Right lung (tissue), 5 donors: ENCODE measurements around the gene PPP1R1B. TPM values are rescaled to one million over a fixed set of nuclear protein-coding genes. Genes with fewer than 3 reads are reported as not detected.

Experiments
- DNase-seq, 2 donors: peaks; one replicate each; pipeline ENCODE4 v3.0.0-alpha.2; 2013
- polyA plus RNA-seq, 5 donors: library from polyadenylated mRNA; unstranded; fragments of 120-200 nt; gene quantifications; one replicate each; pipeline versions ENCODE4 v1.2.1 to v1.2.3, GENCODE V29; 2013; ENCODE audit warnings: inconsistent platforms in 1 of 5, low replicate concordance in 1 of 5; ENCODE audit not compliant: insufficient read length in 5 of 5, insufficient read depth in 1 of 5

PPP1R1B gene
- polyA plus RNA-seq, 5 donors = 48.3 to 68.1 (median 60.1) TPM

- DNase-seq = no peak
These were observed 51.8 kb downstream of the PPP1R1B start for GRCh38 chr17:39678340-39679116.

- no peak for DNase-seq
These were observed 52.9 kb downstream of the PPP1R1B start for GRCh38 chr17:39679521-39680192.

GRCh38 chr17:39683295-39683939, 56.7 kb downstream of the PPP1R1B start:
- DNase-seq = no peak

- no peak for DNase-seq
These were observed 57.8 kb downstream of the PPP1R1B start for GRCh38 chr17:39684369-39685192.

Other genes starting within 250 kb of the PPP1R1B start
- 10 to 100 TPM in 4 of 5 donors, 1 to 10 TPM in 1; 9.3 to 19.0 (median 15.6) TPM for gene FBXL20, start 225.3 kb upstream of the PPP1R1B start, polyA plus RNA-seq
- gene MED1, start 175.7 kb upstream of the PPP1R1B start, polyA plus RNA-seq = 10 to 100 TPM; 38.8 to 60.2 (median 57.2) TPM
- gene CDK12, start 165.5 kb upstream of the PPP1R1B start, polyA plus RNA-seq = 10 to 100 TPM; 47.3 to 74.0 (median 72.8) TPM
- under 1 TPM in 4 of 5 donors, not detected in 1; 0.03 to 0.08 (median 0.04) TPM for gene NEUROD2, start 19.0 kb upstream of the PPP1R1B start, polyA plus RNA-seq
- gene STARD3, start 10.2 kb downstream of the PPP1R1B start, polyA plus RNA-seq = 10 to 100 TPM; 44.5 to 62.7 (median 58.2) TPM
- 10 to 100 TPM in 1 of 5 donors, 1 to 10 TPM in 4; 1.0 to 14.8 (median 1.8) TPM for gene TCAP, start 38.4 kb downstream of the PPP1R1B start, polyA plus RNA-seq
- 1 to 10 TPM; 1.1 to 2.6 (median 2.1) TPM for gene PNMT, start 41.5 kb downstream of the PPP1R1B start, polyA plus RNA-seq
- 10 to 100 TPM; 33.1 to 44.2 (median 39.4) TPM for gene PGAP3, start 61.1 kb downstream of the PPP1R1B start, polyA plus RNA-seq
- 100 to 1,000 TPM in 2 of 5 donors, 10 to 100 TPM in 3; 91.5 to 123 (median 99.0) TPM for gene ERBB2, start 73.1 kb downstream of the PPP1R1B start, polyA plus RNA-seq
- 10 to 100 TPM; 21.1 to 31.3 (median 24.0) TPM for gene MIEN1, start 103.6 kb downstream of the PPP1R1B start, polyA plus RNA-seq
- gene GRB7, start 111.0 kb downstream of the PPP1R1B start, polyA plus RNA-seq = 10 to 100 TPM; 23.9 to 32.7 (median 28.0) TPM
- 1 to 10 TPM; 1.1 to 1.8 (median 1.3) TPM for gene IKZF3, start 237.4 kb downstream of the PPP1R1B start, polyA plus RNA-seq
- not detected for gene ZPBP2, start 241.2 kb downstream of the PPP1R1B start, polyA plus RNA-seq